GM12874 (cell line): ENCODE data around the gene ANO1.

ENCODE experiments used
- CTCF ChIP-seq: IDR thresholded peaks from 2 replicates; pipeline ENCODE4 v1.5.1; 2011; ENCODE audit warnings: low read depth, mild to moderate bottlenecking, control low read depth, low read length, moderate library complexity; ENCODE audit not compliant: insufficient read depth

Gene ANO1

DNA sequence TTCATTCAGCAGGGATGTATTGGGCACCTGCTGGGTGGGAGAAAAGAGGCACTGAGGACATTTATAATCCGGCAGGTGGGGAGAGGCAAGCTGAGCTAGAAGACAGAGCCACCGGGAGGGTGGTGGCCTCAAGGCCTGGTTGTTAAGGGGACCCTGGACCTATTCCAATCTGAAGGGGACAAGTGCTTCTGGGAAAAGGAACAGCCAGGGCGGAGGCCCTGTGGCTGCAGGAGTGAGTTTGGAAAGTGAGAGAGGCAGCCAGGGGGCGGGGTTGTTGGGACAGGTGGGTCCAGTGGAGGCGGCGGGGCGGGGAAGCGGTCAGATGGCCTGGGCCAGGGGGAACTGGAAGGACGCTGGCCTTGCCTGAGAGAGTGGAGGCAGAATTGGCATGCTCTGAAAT is 29.1 kb downstream of the ANO1 start:
- no peak for TF ChIP-seq CTCF

GRCh38 chr11:70107756-70108155 is 29.6 kb downstream of the ANO1 start:
- no peak for TF ChIP-seq CTCF

DNA sequence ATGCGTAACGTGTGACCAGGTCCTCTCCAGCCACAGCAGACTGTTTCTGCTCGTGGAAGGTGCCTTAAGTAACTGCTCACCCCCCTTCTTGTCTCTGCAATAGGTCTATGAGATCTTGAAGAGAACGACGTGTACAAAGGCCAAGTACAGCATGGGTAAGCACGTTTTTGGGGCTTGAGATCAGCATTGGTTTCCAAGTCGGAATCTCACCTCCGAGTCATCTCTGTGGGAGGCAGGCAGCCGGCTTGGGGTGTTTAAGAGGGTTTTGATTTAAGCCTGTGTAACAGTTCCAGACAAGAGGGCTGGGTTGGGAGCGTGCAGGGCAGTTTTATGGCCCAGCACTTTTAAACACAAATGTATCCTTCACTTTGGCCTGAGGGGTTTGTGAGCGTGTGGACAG is 30.1 kb downstream of the ANO1 start:
- TF ChIP-seq CTCF = no peak

GRCh38 chr11:70109006-70109405 is 30.9 kb downstream of the ANO1 start:
- no peak for TF ChIP-seq CTCF

DNA sequence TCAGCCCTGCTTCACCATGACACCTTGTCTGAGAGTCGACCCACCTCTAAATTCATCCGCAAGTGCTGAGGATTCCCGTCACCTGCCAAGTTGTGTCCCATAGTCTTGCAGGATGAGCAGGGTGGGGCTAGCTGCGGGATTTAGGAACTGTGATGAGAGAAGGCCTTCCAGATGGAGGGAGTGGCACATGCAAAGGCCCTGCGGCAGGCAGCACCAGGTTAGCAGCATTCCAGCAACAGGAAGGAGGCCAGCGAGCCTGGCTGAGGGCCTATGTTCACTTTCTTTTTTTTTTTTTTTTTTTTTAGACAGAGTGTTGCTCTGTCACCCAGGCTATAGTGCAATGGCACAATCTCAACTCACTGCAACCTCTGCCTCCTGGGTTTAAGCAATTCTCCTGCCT is 31.8 kb downstream of the ANO1 start:
- TF ChIP-seq CTCF = no peak

GRCh38 chr11:70110538-70111055 is 32.5 kb downstream of the ANO1 start:
- no peak for TF ChIP-seq CTCF

DNA sequence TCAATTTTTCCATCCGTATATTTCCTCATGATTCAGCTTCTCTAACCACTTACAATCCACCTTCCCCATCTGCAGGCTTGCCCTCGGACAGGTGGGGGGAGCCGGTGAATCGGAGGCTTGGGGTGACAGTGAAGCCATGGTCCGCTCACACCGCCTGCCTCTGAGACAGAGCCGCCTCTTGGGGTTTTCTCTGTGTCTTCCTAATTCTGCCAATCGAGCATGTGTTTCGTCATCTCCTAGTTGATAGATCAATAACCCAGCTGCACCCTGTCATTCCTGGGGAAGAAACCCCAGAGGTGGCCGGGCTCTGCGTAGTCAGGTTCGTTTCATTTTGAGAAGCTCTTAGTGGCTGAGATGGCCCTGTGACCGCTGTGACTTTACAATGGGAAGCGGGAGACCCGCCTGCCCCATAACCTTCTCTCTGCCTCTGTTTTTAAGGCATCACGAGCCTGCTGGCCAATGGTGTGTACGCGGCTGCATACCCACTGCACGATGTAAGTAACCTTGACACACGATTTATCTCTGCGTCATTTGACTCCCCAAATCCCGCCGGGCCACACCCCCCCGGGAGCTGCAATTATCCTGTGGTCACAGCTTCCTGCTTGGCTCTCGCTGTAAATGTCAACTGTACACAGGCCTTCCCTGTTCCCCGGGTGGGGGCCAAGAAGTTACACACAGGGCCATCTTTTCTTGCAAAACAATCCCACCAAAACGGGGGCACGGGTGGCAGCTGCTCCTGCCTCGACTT is 33.3 kb downstream of the ANO1 start:
- no peak for TF ChIP-seq CTCF
